Body of pancreas (tissue), 4 donors: ENCODE results near the gene CASTOR1. TPM values are rescaled to one million over a fixed set of nuclear protein-coding genes. Genes with fewer than 3 reads are reported as not detected.

Experiments
- ATAC-seq: fragments of 150-250 bp; one replicate; pipeline ENCODE4 v1.9.1; 2016
- DNase-seq, 4 donors: peaks; one replicate each; pipeline ENCODE4 v3.0.0-alpha.2; 2019
- H3K27ac ChIP-seq, 4 donors: fragments of 200-600 bp; sonication (generic); 1 replicate in 3 of 4; 2 replicates in 1 of 4; pipeline versions ENCODE4 v1.5.1 to v1.6.1; 2016 to 2019; ENCODE audit warnings: mild to moderate bottlenecking in 1 of 4, mixed read lengths in 1 of 4, moderate library complexity in 1 of 4
- H3K27me3 ChIP-seq, 2 donors: fragments of 200-600 bp; sonication (generic); one replicate each; pipeline ENCODE4 v1.6.0; 2016; ENCODE audit warnings: mild to moderate bottlenecking in 1 of 2
- H3K36me3 ChIP-seq, 2 donors: fragments of 200-600 bp; sonication (generic); replicated peaks in 1 of 2; 2 replicates each; pipeline ENCODE4 v1.5.1; 2016; ENCODE audit warnings: low read depth in 2 of 2; ENCODE audit not compliant: insufficient read depth in 1 of 2
- H3K4me1 ChIP-seq: fragments of 200-600 bp; sonication (generic); one replicate; pipeline ENCODE4 v1.6.0; 2016
- H3K4me3 ChIP-seq, 2 donors: fragments of 200-600 bp; sonication (generic); 1 replicate in 1 of 2; 2 replicates in 1 of 2; pipeline ENCODE4 v1.5.1; 2016 to 2019
- H3K9me3 ChIP-seq, 3 donors: fragments of 200-600 bp; sonication (generic); 1 replicate in 2 of 3; 2 replicates in 1 of 3; pipeline ENCODE4 v1.5.1; 2016
- POLR2A ChIP-seq, 3 donors: fragments of 450-650 bp; IDR thresholded peaks; one replicate each; pipeline ENCODE4 v1.6.1; 2016; ENCODE audit warnings: antibody characterized with exemption in 3 of 3, mild to moderate bottlenecking in 2 of 3
- WGBS, 2 donors: methylation state at CpG; one replicate each; pipeline ENCODE4 v1.1.5; 2017; 5-methylcytosine and 5-hydroxymethylcytosine counted together
- intact Hi-C: fragments of 100-400 bp; cut with DNase I; formaldehyde crosslinking; loops from one replicate; pipeline ENCODE4 v1.15.1; 2023
- total RNA-seq, 2 donors: library from RNA; depleted of rRNA; stranded (reverse); fragments of >200 nt; gene quantifications; one replicate each; pipeline ENCODE4 v1.1.0, GENCODE V29; 2016
- TF ChIP-seq, protein P1 (sequence below), 7 experiments: fragments of 450-650 bp in 4 of 7; fragments of 200-600 bp in 3 of 7; sonication (generic) in 3 of 7; IDR thresholded peaks; one replicate each; pipeline ENCODE4 v1.5.1; 2016 to 2019; ENCODE audit warnings: antibody characterized with exemption in 7 of 7

CASTOR1 gene
- total RNA-seq, 2 donors from 2014 or later = 4.2 to 21.4 TPM

DNA sequence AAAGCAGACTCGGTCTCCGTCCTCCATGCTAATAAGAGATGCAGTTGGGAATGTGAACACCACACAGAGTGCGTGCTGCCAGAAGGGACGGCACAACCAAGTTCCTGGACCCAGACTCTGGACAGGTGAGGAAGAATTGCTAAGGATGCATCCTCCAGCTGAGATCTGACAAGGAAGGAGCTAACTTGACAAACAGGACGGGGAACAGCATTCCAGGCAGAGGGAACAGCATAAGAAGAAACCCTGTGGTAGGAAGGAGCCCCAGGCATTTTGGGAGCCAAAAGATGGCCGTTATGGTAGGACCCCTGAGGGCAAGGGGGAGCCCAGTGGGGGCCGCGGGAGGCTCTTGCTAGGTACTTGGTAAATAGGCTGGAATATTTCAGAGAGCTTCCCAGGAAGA lies 28.6 kb downstream of the CASTOR1 start:
- ATAC-seq = no peak
- TF ChIP-seq, protein P1, sequence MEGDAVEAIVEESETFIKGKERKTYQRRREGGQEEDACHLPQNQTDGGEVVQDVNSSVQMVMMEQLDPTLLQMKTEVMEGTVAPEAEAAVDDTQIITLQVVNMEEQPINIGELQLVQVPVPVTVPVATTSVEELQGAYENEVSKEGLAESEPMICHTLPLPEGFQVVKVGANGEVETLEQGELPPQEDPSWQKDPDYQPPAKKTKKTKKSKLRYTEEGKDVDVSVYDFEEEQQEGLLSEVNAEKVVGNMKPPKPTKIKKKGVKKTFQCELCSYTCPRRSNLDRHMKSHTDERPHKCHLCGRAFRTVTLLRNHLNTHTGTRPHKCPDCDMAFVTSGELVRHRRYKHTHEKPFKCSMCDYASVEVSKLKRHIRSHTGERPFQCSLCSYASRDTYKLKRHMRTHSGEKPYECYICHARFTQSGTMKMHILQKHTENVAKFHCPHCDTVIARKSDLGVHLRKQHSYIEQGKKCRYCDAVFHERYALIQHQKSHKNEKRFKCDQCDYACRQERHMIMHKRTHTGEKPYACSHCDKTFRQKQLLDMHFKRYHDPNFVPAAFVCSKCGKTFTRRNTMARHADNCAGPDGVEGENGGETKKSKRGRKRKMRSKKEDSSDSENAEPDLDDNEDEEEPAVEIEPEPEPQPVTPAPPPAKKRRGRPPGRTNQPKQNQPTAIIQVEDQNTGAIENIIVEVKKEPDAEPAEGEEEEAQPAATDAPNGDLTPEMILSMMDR (IDR thresholded peaks at IDR 0.05) = no peak
- no peak for TF ChIP-seq POLR2A (IDR thresholded peaks at IDR 0.05)
- Histone ChIP-seq H3K27me3 (no peaks in the 10 kb centered on the region), H3K9me3 (no peaks in the 10 kb centered on the region), H3K4me3 (no peak overlapping the region), H3K27ac (no peak overlapping the region), H3K4me1 (peaks cover 13% of the 10 kb centered on the region), H3K36me3 (no peaks in the 10 kb centered on the region)
- WGBS, 2 donors = 68 to 77% methylated on average over 6 to 8 of the region's 8 CpGs
- intact Hi-C loops = loop anchor here (2.0 kb wide), 1 partner anchor 128 kb away; no protein-coding TSS in a partner anchor
- no peak for DNase-seq

DNA sequence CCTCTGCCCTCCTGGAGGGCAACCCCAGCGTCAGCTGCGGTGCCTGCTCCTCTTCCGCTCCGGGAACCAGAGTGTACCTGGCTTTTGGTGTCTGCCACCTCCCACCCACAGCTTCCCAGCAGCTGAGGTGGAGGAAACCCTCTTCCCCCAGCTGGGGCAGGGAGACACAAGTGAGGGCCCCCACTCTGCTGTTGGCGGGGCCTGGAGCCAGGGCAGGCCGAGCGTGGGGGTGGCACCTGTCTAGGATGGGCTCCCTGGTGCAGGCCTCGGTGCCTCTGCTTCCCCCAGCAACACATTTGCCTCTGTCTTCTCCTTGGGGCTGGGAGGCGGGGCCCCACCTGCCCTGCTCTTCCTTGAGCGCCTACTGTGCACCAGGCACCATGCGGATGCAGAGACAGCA lies 29.0 kb downstream of the CASTOR1 start:
- Histone ChIP-seq H3K4me1 (peaks cover 14% of the 10 kb centered on the region), H3K36me3 (no peaks in the 10 kb centered on the region), H3K27me3 (no peaks in the 10 kb centered on the region), H3K4me3 (no peak overlapping the region), H3K27ac (no peak overlapping the region), H3K9me3 (no peaks in the 10 kb centered on the region)
- DNase-seq (no peak), ATAC-seq (no peak)
- intact Hi-C loops = loop anchor here (2.0 kb wide), 1 partner anchor 129 kb away; no protein-coding TSS in a partner anchor
- WGBS, 2 donors = 85 to 93% methylated on average over 4 to 11 of the region's 11 CpGs
- TF ChIP-seq, protein P1 (IDR thresholded peaks at IDR 0.05) = no peak
- no peak for TF ChIP-seq POLR2A (IDR thresholded peaks at IDR 0.05)

DNA sequence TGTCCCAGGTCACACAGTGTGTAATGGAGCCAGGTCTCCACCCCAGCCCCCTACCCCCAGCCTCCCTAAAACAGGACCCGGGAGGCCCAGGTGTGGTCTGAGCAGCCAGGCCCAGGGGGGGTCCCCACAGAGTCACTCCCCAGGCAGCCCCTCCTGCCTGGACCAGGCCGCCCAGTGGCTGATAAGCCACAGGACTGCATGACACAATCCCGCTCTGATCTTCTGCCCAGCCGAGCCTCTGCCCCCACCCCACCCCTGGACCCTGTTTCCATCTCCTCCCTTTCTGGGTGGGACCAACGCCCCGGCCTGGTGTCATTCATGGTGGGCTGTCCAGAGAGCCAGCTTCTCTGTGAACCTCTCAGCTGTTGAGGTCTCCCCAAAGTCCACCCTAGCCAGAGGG lies 35.0 kb downstream of the CASTOR1 start:
- intact Hi-C loops = no loop called here
- H3K27me3 ChIP-seq = no peaks in the 10 kb centered on the region
- no peaks in the 10 kb centered on the region for H3K9me3 ChIP-seq
- H3K4me3 ChIP-seq = no peak overlapping the region
- H3K36me3 ChIP-seq = no peaks in the 10 kb centered on the region
- WGBS, 2 donors = 85% methylated on average over 5 of the region's 6 CpGs; no CpG with 5 or more reads in 1 of the 2 donors
- DNase-seq = no peak
- TF ChIP-seq, protein P1 (IDR thresholded peaks at IDR 0.05) = no peak
- no peak for TF ChIP-seq POLR2A (IDR thresholded peaks at IDR 0.05)
- H3K27ac ChIP-seq = no peak overlapping the region
- peaks cover 22% of the 10 kb centered on the region for H3K4me1 ChIP-seq
- ATAC-seq = no peak

DNA sequence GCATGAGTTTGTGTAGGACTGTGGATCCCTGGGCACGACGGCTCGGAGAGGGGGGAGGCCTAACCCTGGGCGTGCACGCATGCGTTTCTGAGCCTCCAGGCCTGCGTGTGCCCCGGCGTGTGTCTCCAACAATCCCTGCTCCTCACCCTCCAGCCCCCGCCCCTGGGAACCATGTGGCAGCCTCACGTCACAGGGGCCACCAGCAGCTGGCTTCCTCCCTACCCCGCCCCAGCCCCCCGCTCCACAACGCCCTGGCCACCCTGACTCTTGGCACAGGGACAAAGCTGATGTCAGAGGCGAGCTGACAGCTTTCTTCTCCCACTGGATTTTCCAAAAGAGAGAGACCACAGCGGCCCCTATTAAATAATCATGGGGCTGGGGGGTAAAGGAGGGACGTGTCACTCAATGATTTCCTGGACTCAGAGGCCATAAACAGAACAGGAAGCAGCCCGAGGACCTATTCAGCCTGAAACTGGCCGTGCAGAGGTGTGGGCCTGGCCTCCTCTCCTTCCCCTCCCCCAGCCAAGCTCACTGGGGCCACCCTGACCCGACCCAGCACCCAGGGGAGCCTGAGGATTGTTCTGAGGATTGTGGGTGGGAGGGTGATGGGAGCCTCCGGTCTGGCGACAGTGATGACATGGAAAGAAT lies 36.0 kb downstream of the CASTOR1 start:
- TF ChIP-seq, protein P1 (IDR thresholded peaks at IDR 0.05) = no peak
- peak in 1 of 3 donors; percentile 22 for TF ChIP-seq POLR2A (IDR thresholded peaks at IDR 0.05)
- Histone ChIP-seq H3K36me3 (no peaks in the 10 kb centered on the region), H3K9me3 (no peaks in the 10 kb centered on the region), H3K4me3 (no peak overlapping the region), H3K27ac (peak overlapping the region in 3 of 4 donors; percentile 22 to 69 (median 29)), H3K27me3 (no peaks in the 10 kb centered on the region), H3K4me1 (peaks cover 22% of the 10 kb centered on the region)
- DNase-seq (peak; percentile 60 to 80 (median 71)), ATAC-seq (peak; percentile 37)
- WGBS, 2 donors = 29 to 57% methylated on average over 15 to 21 of the region's 22 CpGs
- intact Hi-C loops = no loop called here
